Lower leg skin (tissue), 4 donors: Measurements from ENCODE around the gene FGD6. TPM values are rescaled to one million over a fixed set of nuclear protein-coding genes. Genes with fewer than 3 reads are reported as not detected.
"Not testable (repeated sequence)": the region's sequence is repeated elsewhere in the genome, so short reads cannot be mapped to it uniquely, and the experiment has no call there.

ENCODE experiments used
- DNase-seq, 2 donors: peaks; one replicate each; pipeline ENCODE4 v3.0.0-alpha.2; 2019; ENCODE audit warnings: low spot score in 2 of 2
- H3K4me3 ChIP-seq: fragments of 200-600 bp; sonication (generic); 2 replicates; pipeline ENCODE4 v1.5.1; 2017; ENCODE audit warnings: mild to moderate bottlenecking, low read depth; ENCODE audit not compliant: poor library complexity, severe bottlenecking
- POLR2A ChIP-seq, 2 donors: fragments of 450-650 bp; IDR thresholded peaks; one replicate each; pipeline ENCODE4 v1.6.1; 2016 to 2017; ENCODE audit warnings: antibody characterized with exemption in 2 of 2, mild to moderate bottlenecking in 1 of 2, moderate library complexity in 1 of 2
- WGBS, 2 donors: methylation state at CpG; one replicate each; pipeline ENCODE4 v1.1.5; 2018; 5-methylcytosine and 5-hydroxymethylcytosine counted together
- intact Hi-C: fragments of 100-400 bp; cut with DNase I; formaldehyde crosslinking; loops from one replicate; pipeline ENCODE4 v1.15.0; 2023; ENCODE audit warnings: low total_unique reads
- total RNA-seq, 4 donors: library from RNA; depleted of rRNA; stranded (reverse); fragments of >200 nt; gene quantifications; one replicate each; pipeline ENCODE4 v1.1.0, GENCODE V29; 2016
- TF ChIP-seq, protein P1 (sequence below), 3 donors: fragments of 450-650 bp; IDR thresholded peaks; one replicate each; pipeline ENCODE4 v1.5.1; 2016; ENCODE audit warnings: antibody characterized with exemption in 3 of 3, mild to moderate bottlenecking in 3 of 3, moderate library complexity in 2 of 3

FGD6 gene
- total RNA-seq, 4 donors from 2014 or later = 13.9 to 19.1 (median 14.7) TPM

GRCh38 chr12:95248095-95248494, 30.8 kb upstream of the FGD6 start:
- H3K4me3 ChIP-seq = no peak overlapping the region
- TF ChIP-seq POLR2A (IDR thresholded peaks at IDR 0.05) = no peak
- TF ChIP-seq, protein P1, sequence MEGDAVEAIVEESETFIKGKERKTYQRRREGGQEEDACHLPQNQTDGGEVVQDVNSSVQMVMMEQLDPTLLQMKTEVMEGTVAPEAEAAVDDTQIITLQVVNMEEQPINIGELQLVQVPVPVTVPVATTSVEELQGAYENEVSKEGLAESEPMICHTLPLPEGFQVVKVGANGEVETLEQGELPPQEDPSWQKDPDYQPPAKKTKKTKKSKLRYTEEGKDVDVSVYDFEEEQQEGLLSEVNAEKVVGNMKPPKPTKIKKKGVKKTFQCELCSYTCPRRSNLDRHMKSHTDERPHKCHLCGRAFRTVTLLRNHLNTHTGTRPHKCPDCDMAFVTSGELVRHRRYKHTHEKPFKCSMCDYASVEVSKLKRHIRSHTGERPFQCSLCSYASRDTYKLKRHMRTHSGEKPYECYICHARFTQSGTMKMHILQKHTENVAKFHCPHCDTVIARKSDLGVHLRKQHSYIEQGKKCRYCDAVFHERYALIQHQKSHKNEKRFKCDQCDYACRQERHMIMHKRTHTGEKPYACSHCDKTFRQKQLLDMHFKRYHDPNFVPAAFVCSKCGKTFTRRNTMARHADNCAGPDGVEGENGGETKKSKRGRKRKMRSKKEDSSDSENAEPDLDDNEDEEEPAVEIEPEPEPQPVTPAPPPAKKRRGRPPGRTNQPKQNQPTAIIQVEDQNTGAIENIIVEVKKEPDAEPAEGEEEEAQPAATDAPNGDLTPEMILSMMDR (IDR thresholded peaks at IDR 0.05) = no peak
- intact Hi-C loops = no loop called here
- no peak for DNase-seq
- WGBS, 2 donors = 65 to 68% methylated on average over 1 of the region's 1 CpG

GRCh38 chr12:95244350-95244749, 27.1 kb upstream of the FGD6 start:
- no peak for DNase-seq
- intact Hi-C loops = no loop called here
- TF ChIP-seq POLR2A (IDR thresholded peaks at IDR 0.05) = no peak
- TF ChIP-seq, protein P1 (IDR thresholded peaks at IDR 0.05) = no peak
- 73 to 85% methylated on average over 3 of the region's 3 CpGs for WGBS, 2 donors
- H3K4me3 ChIP-seq = no peak overlapping the region

DNA sequence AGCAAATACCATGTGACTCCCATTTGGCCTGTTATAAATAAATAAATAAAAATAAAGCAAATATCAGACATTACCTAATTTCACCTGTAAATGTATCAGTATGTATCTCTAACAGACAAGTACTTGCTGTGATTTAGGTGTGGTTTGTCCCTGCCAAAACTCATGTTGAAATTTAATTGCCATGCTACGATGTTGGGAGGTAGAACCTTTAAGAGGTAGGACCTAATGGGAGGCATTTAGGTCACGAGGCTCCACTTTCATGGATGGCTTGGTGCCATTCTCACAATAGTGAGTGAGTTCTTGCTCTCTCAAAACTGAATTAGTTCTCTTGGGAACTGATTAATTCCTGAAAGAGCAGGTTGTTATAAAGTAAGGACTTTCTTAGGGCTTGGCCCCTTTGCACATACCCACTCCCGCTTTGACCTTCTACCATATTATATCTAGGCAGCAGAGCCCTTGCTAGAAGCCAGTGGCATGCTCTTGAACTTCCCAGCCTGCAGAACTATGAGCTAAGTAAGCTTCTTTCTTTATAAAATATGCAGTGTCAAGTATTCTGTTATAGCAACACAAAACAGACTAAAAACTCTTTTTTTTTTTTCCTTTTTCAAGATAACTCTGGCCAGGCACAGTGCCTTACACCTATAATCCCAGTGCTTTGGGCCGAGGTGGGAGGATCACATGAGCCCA, 26.4 kb upstream of the FGD6 start:
- WGBS, 2 donors = 84 to 97% methylated on average over 4 of the region's 4 CpGs
- DNase-seq = no peak
- no peak overlapping the region for H3K4me3 ChIP-seq
- TF ChIP-seq, protein P1 (IDR thresholded peaks at IDR 0.05) = no peak
- TF ChIP-seq POLR2A (IDR thresholded peaks at IDR 0.05) = no peak
- intact Hi-C loops = no loop called here

DNA sequence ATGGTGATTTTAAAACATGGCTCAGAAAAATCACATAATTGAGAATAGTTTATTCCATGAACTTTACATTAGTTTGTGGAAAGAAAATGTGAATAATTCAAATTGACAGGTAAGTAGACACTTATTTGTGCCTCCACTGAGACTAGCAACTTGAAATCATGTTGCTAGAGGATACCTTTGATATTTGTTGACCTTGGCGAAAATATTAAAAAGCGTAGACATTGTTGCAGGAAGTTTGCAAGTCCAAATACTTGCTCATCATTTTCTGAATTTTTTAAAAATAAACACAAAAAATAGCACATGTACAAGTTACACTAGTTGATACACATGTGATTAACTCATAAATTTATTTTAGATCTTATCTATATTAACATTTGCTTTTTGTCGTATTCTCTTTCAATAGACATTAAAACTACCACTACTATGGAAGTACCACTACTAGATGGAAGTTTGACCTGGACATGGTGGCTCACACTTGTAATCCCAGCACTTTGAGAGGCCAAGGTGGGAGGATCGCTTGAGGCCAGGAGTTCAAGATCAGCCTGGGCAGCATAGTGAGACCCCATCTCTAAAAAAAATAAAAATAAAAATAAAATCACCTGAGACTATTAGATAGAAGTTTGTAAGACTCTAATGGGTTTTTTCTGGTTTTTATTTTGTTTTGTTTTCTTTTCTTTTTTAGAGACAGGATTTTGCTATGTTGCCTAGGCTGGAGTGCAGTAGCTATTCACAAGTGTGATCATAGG, 24.7 kb upstream of the FGD6 start:
- intact Hi-C loops = no loop called here
- TF ChIP-seq, protein P1 (IDR thresholded peaks at IDR 0.05) = no peak
- no peak for TF ChIP-seq POLR2A (IDR thresholded peaks at IDR 0.05)
- 89 to 91% methylated on average over 4 of the region's 4 CpGs for WGBS, 2 donors
- no peak overlapping the region for H3K4me3 ChIP-seq
- no peak for DNase-seq

DNA sequence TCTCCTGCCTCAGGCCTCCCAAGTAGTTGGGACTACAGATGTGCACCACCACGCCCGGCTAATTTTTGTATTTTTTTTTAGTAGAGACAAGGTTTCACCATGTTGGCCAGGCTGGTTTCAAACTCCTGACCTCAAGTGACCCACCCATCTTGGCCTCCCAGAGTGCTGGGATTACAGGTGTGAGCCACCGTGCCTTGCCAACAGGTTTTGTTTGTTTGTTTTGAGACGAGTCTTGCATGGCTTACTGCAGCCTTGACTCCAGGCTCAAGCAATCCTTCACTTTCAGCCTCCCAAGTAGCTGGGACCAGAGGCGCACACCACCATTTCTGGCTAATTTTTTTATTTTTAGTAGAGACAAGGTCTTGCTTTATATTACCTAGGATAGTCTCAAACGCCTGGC, 23.9 kb upstream of the FGD6 start:
- WGBS, 2 donors = 86 to 93% methylated on average over 6 of the region's 6 CpGs
- intact Hi-C loops, DNase-seq, H3K4me3 ChIP-seq: not testable (repeated sequence)

GRCh38 chr12:95240556-95240955, 23.3 kb upstream of the FGD6 start:
- H3K4me3 ChIP-seq = no peak overlapping the region
- intact Hi-C loops = no loop called here
- no peak for DNase-seq
- TF ChIP-seq, protein P1 (IDR thresholded peaks at IDR 0.05) = no peak
- TF ChIP-seq POLR2A (IDR thresholded peaks at IDR 0.05) = no peak
- 76 to 78% methylated on average over 2 of the region's 2 CpGs for WGBS, 2 donors

- DNase-seq, intact Hi-C loops, H3K4me3 ChIP-seq: not testable (repeated sequence)
- 92 to 93% methylated on average over 2 of the region's 2 CpGs for WGBS, 2 donors
Measured at GRCh38 chr12:95239835-95240234, 22.6 kb upstream of the FGD6 start.
